Measurements from ENCODE around the gene ALPL. TPM values are rescaled to one million over a fixed set of nuclear protein-coding genes. Genes with fewer than 3 reads are reported as not detected.

ALPL gene
- total RNA-seq, 2 donors from 2014 or later = 1.6 to 1.7 TPM

- Histone ChIP-seq H3K4me3 (no peak overlapping the region), H3K4me1 (no peaks in the 10 kb centered on the region), H3K36me3 (no peaks in the 10 kb centered on the region), H3K9me3 (no peaks in the 10 kb centered on the region), H3K27me3 (no peaks in the 10 kb centered on the region), H3K9ac (ENCODE audit: low read depth in 2 of 2, low read length in 2 of 2) (no peak overlapping the region), H3K27ac (no peak overlapping the region)
- intact Hi-C loops (cut with DNase I) = no loop called here
- TF ChIP-seq CTCF (IDR thresholded peaks at IDR 0.05) = no peak
- no peak for DNase-seq
These were observed 28.9 kb downstream of the ALPL start for GRCh38 chr1:21537932-21538630.

- no peak overlapping the region for H3K27ac ChIP-seq
- intact Hi-C loops (cut with DNase I) = no loop called here
- DNase-seq = no peak
- H3K36me3 ChIP-seq = no peaks in the 10 kb centered on the region
- H3K4me3 ChIP-seq = no peak overlapping the region
- no peaks in the 10 kb centered on the region for H3K9me3 ChIP-seq
- H3K4me1 ChIP-seq = no peaks in the 10 kb centered on the region
- TF ChIP-seq CTCF (IDR thresholded peaks at IDR 0.05) = no peak
- no peaks in the 10 kb centered on the region for H3K27me3 ChIP-seq
- H3K9ac ChIP-seq (ENCODE audit: low read depth in 2 of 2, low read length in 2 of 2) = no peak overlapping the region
These were observed 30.7 kb downstream of the ALPL start for GRCh38 chr1:21539933-21540332.

- no peaks in the 10 kb centered on the region for H3K36me3 ChIP-seq
- H3K4me1 ChIP-seq = no peaks in the 10 kb centered on the region
- TF ChIP-seq CTCF (IDR thresholded peaks at IDR 0.05) = no peak
- H3K9me3 ChIP-seq = no peaks in the 10 kb centered on the region
- no peak overlapping the region for H3K27ac ChIP-seq
- no peak overlapping the region for H3K4me3 ChIP-seq
- no peaks in the 10 kb centered on the region for H3K27me3 ChIP-seq
- no peak for DNase-seq
- H3K9ac ChIP-seq (ENCODE audit: low read depth in 2 of 2, low read length in 2 of 2) = no peak overlapping the region
- intact Hi-C loops (cut with DNase I) = no loop called here
These were observed 32.1 kb downstream of the ALPL start for GRCh38 chr1:21541329-21541728.

GRCh38 chr1:21541835-21542234 lies 32.6 kb downstream of the ALPL start:
- Histone ChIP-seq H3K9ac (ENCODE audit: low read depth in 2 of 2, low read length in 2 of 2) (no peak overlapping the region), H3K36me3 (no peaks in the 10 kb centered on the region), H3K9me3 (no peaks in the 10 kb centered on the region), H3K4me1 (no peaks in the 10 kb centered on the region), H3K27me3 (no peaks in the 10 kb centered on the region), H3K27ac (no peak overlapping the region), H3K4me3 (no peak overlapping the region)
- no peak for TF ChIP-seq CTCF (IDR thresholded peaks at IDR 0.05)
- DNase-seq = no peak
- intact Hi-C loops (cut with DNase I) = no loop called here

- no peaks in the 10 kb centered on the region for H3K4me1 ChIP-seq
- no peak overlapping the region for H3K4me3 ChIP-seq
- H3K9me3 ChIP-seq = no peaks in the 10 kb centered on the region
- H3K27me3 ChIP-seq = no peaks in the 10 kb centered on the region
- intact Hi-C loops (cut with DNase I) = no loop called here
- H3K9ac ChIP-seq (ENCODE audit: low read depth in 2 of 2, low read length in 2 of 2) = no peak overlapping the region
- no peak overlapping the region for H3K27ac ChIP-seq
- no peak for TF ChIP-seq CTCF (IDR thresholded peaks at IDR 0.05)
- DNase-seq = no peak
- no peaks in the 10 kb centered on the region for H3K36me3 ChIP-seq
These were observed 34.4 kb downstream of the ALPL start for GRCh38 chr1:21543598-21543997.
